Fibroblast of the aortic adventitia (primary cell): ENCODE results near the gene SLC9A9. TPM values are rescaled to one million over a fixed set of nuclear protein-coding genes. Genes with fewer than 3 reads are reported as not detected.

Source experiments
- DNase-seq: peaks from one replicate; pipeline ENCODE4 v3.0.0-alpha.2; 2010; ENCODE audit warnings: low read depth
- H3K4me3 ChIP-seq: 2 replicates; pipeline ENCODE4 v1.5.1; 2011; ENCODE audit warnings: low read depth, mild to moderate bottlenecking, control low read depth, low read length, moderate library complexity
- CTCF ChIP-seq: IDR thresholded peaks from 2 replicates; pipeline ENCODE4 v1.5.1; 2011; ENCODE audit warnings: mild to moderate bottlenecking, low read length, control low read depth, inconsistent platforms; ENCODE audit not compliant: insufficient read depth
- total RNA-seq: library from RNA; depleted of rRNA; stranded (reverse); fragments of >200 nt; gene quantifications from 2 replicates; pipeline ENCODE4 v1.2.3, GENCODE V29; 2012; ENCODE audit warnings: low replicate concordance

SLC9A9 gene
- total RNA-seq, 1 donor = 23.8 TPM

- peak; percentile 53 for TF ChIP-seq CTCF
- H3K4me3 ChIP-seq = no peak overlapping the region
- DNase-seq = peak; percentile 60
These were observed 84.6 kb downstream of the SLC9A9 start for GRCh38 chr3:143763564-143764162.

GRCh38 chr3:143757691-143758090, 90.6 kb downstream of the SLC9A9 start:
- no peak for DNase-seq
- no peak for TF ChIP-seq CTCF
- no peak overlapping the region for H3K4me3 ChIP-seq

GRCh38 chr3:143755978-143756377, 92.3 kb downstream of the SLC9A9 start:
- H3K4me3 ChIP-seq = no peak overlapping the region
- TF ChIP-seq CTCF = no peak
- DNase-seq = no peak

GRCh38 chr3:143754090-143754489, 94.2 kb downstream of the SLC9A9 start:
- TF ChIP-seq CTCF = no peak
- no peak overlapping the region for H3K4me3 ChIP-seq
- no peak for DNase-seq

GRCh38 chr3:143753456-143753855, 94.8 kb downstream of the SLC9A9 start:
- no peak for DNase-seq
- H3K4me3 ChIP-seq = no peak overlapping the region
- no peak for TF ChIP-seq CTCF

- no peak for DNase-seq
- no peak for TF ChIP-seq CTCF
- H3K4me3 ChIP-seq = no peak overlapping the region
These were observed 95.3 kb downstream of the SLC9A9 start for GRCh38 chr3:143753006-143753405.

GRCh38 chr3:143751643-143752178, 96.6 kb downstream of the SLC9A9 start:
- H3K4me3 ChIP-seq = no peak overlapping the region
- no peak for TF ChIP-seq CTCF
- DNase-seq = no peak
